22Rv1 (cell line): ENCODE measurements around the gene EIF5A.

ENCODE experiments used
- ZFX ChIP-seq: fragments of 450-650 bp; IDR thresholded peaks from 2 replicates; pipeline ENCODE4 v1.6.1; 2017; ENCODE audit warnings: antibody characterized with exemption, borderline replicate concordance
- TF ChIP-seq, protein P1 (sequence below): fragments of 450-650 bp; IDR thresholded peaks from 2 replicates; pipeline ENCODE4 v1.5.1; 2017; ENCODE audit warnings: mild to moderate bottlenecking

DNA sequence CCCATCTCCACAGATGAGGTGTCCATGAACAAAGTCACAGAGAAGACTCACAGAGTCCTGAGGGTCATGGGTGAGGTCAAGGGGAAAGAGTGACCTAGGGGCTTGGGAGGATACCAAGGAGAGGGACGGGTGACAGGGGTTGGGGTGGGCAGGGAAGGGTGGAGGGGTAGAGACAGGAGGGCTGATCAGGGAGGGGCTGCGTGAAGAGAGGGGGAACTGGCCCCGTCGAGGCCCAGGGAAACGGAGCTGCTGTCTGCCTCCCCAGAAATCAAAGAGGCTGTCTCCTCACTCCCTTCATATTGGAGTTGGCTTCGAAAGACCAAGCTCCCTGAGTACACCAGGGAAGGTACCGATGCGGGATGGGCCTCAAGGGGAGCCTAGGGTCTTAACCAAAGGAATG lies 48.1 kb downstream of the EIF5A start:
- TF ChIP-seq, protein P1, sequence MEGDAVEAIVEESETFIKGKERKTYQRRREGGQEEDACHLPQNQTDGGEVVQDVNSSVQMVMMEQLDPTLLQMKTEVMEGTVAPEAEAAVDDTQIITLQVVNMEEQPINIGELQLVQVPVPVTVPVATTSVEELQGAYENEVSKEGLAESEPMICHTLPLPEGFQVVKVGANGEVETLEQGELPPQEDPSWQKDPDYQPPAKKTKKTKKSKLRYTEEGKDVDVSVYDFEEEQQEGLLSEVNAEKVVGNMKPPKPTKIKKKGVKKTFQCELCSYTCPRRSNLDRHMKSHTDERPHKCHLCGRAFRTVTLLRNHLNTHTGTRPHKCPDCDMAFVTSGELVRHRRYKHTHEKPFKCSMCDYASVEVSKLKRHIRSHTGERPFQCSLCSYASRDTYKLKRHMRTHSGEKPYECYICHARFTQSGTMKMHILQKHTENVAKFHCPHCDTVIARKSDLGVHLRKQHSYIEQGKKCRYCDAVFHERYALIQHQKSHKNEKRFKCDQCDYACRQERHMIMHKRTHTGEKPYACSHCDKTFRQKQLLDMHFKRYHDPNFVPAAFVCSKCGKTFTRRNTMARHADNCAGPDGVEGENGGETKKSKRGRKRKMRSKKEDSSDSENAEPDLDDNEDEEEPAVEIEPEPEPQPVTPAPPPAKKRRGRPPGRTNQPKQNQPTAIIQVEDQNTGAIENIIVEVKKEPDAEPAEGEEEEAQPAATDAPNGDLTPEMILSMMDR = no peak
- TF ChIP-seq ZFX = no peak
